Measurements from ENCODE around the gene STX1A.

STX1A gene

GRCh38 chr7:73706126-73707044 is 13.1 kb downstream of the STX1A start:
- peak in 1 of 2 experiments; percentile 35 for DNase-seq

GRCh38 chr7:73705551-73705920 is 13.9 kb downstream of the STX1A start:
- DNase-seq, result no peak

- no peak for DNase-seq
Measured at GRCh38 chr7:73704640-73705550, 14.6 kb downstream of the STX1A start.

- DNase-seq, result peak; percentile 16 to 31
Measured at GRCh38 chr7:73703757-73704639, 15.5 kb downstream of the STX1A start.

GRCh38 chr7:73703225-73703624 is 16.2 kb downstream of the STX1A start:
- no peak for DNase-seq

GRCh38 chr7:73702665-73703064 is 16.8 kb downstream of the STX1A start:
- no peak for DNase-seq

- no peak for DNase-seq
Measured at GRCh38 chr7:73702226-73702625, 17.2 kb downstream of the STX1A start.

GRCh38 chr7:73701357-73701995 is 18.0 kb downstream of the STX1A start:
- peak; percentile 4 to 23 for DNase-seq

GRCh38 chr7:73700581-73701134 is 18.8 kb downstream of the STX1A start:
- no peak for DNase-seq

GRCh38 chr7:73700069-73700423 is 19.4 kb downstream of the STX1A start:
- no peak for DNase-seq

GRCh38 chr7:73699370-73700068 is 19.9 kb downstream of the STX1A start:
- no peak for DNase-seq

- DNase-seq, result no peak
Measured at GRCh38 chr7:73698410-73698809, 21.1 kb downstream of the STX1A start.

GRCh38 chr7:73696372-73696771 is 23.1 kb downstream of the STX1A start:
- no peak for DNase-seq

GRCh38 chr7:73690646-73691045 is 28.8 kb downstream of the STX1A start:
- DNase-seq, result no peak

GRCh38 chr7:73688288-73688687 is 31.2 kb downstream of the STX1A start:
- DNase-seq, result no peak

- no peak for DNase-seq
Measured at GRCh38 chr7:73685311-73685710, 34.2 kb downstream of the STX1A start.

- no peak for DNase-seq
Measured at GRCh38 chr7:73683788-73684693, 35.4 kb downstream of the STX1A start.

- peak; percentile 91 for DNase-seq
Measured at GRCh38 chr7:73683056-73683787, 36.2 kb downstream of the STX1A start, which contains the start of the genes BUD23 and DNAJC30. Gene BUD23, plus strand, starts transcription at chr7:73683597. Its CDS starts 29 bp downstream, at chr7:73683626. Gene DNAJC30, minus strand, starts transcription at chr7:73683453. Its CDS starts 30 bp downstream, at chr7:73683423.

- no peak for DNase-seq
Measured at GRCh38 chr7:73682745-73683055, 36.8 kb downstream of the STX1A start.

All from Kasumi-1 (cell line).